ENCODE measurements around the gene ATG16L1.

Gene ATG16L1

DNA sequence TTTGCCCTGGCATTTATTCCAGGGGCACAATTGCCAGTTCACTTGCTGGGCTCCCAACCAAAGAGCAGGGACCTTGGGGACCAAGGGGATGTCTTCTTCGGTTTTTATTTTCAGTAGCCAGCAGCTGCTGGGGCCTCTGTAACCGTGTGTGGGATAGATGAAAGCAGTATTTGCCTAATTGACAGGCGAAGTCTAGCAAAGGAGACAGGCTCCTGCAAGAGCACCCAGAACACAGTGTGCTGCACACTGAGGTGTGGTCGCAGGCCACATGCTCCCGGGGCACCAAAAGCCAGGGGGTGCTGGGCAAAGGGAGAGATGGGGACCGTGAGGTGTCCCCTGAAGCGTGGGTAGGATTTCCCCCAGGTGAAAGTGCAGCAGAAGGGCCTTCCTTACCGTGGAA is 61.4 kb downstream of the ATG16L1 start:
- H3K9ac ChIP-seq (ENCODE audit: low read depth, low read length) = no peak overlapping the region
- no peaks in the 10 kb centered on the region for H3K9me3 ChIP-seq (ENCODE audit: insufficient read depth, low read length, severe bottlenecking)
- TF ChIP-seq CTCF (IDR thresholded peaks at IDR 0.05; ENCODE audit: borderline replicate concordance, extremely low read depth, low read length, poor library complexity, severe bottlenecking) (no peak), EZH2 (IDR thresholded peaks at IDR 0.05; ENCODE audit: borderline replicate concordance, low read depth, low read length, severe bottlenecking) (no peak)
- H3K4me3 ChIP-seq (ENCODE audit: low read depth in 1 of 2, low read length in 2 of 2) = no peak overlapping the region
- no peak overlapping the region for H3K4me2 ChIP-seq (ENCODE audit: insufficient read depth, low read length)
- no peak for ATAC-seq (ENCODE audit: insufficient read depth, low read depth)
- H3K4me1 ChIP-seq (ENCODE audit: insufficient read depth, low read length) = no peaks in the 10 kb centered on the region
- H4K20me1 ChIP-seq (ENCODE audit: insufficient read depth, low read length) = no peaks in the 10 kb centered on the region
- no peak overlapping the region for H2AFZ ChIP-seq (ENCODE audit: low read depth, low read length)
- no peaks in the 10 kb centered on the region for H3K79me2 ChIP-seq (ENCODE audit: insufficient read depth, low read length)
- no peaks in the 10 kb centered on the region for H3K27me3 ChIP-seq (ENCODE audit: insufficient read depth, low read length, poor library complexity)
- H3K36me3 ChIP-seq (ENCODE audit: insufficient read depth, low read length) = no peaks in the 10 kb centered on the region
- no peak for DNase-seq
- no peak overlapping the region for H3K27ac ChIP-seq (ENCODE audit: low read length)

GRCh38 chr2:233314180-233314925 is 62.9 kb downstream of the ATG16L1 start:
- H4K20me1 ChIP-seq (ENCODE audit: insufficient read depth, low read length) = no peaks in the 10 kb centered on the region
- no peak overlapping the region for H3K4me3 ChIP-seq (ENCODE audit: low read depth in 1 of 2, low read length in 2 of 2)
- H3K27me3 ChIP-seq (ENCODE audit: insufficient read depth, low read length, poor library complexity) = no peaks in the 10 kb centered on the region
- no peak overlapping the region for H3K4me2 ChIP-seq (ENCODE audit: insufficient read depth, low read length)
- no peak overlapping the region for H3K27ac ChIP-seq (ENCODE audit: low read length)
- no peaks in the 10 kb centered on the region for H3K4me1 ChIP-seq (ENCODE audit: insufficient read depth, low read length)
- no peaks in the 10 kb centered on the region for H3K36me3 ChIP-seq (ENCODE audit: insufficient read depth, low read length)
- ATAC-seq (ENCODE audit: insufficient read depth, low read depth) = no peak
- no peak overlapping the region for H2AFZ ChIP-seq (ENCODE audit: low read depth, low read length)
- TF ChIP-seq EZH2 (IDR thresholded peaks at IDR 0.05; ENCODE audit: borderline replicate concordance, low read depth, low read length, severe bottlenecking) (no peak), CTCF (IDR thresholded peaks at IDR 0.05; ENCODE audit: borderline replicate concordance, extremely low read depth, low read length, poor library complexity, severe bottlenecking) (no peak)
- no peaks in the 10 kb centered on the region for H3K9me3 ChIP-seq (ENCODE audit: insufficient read depth, low read length, severe bottlenecking)
- H3K9ac ChIP-seq (ENCODE audit: low read depth, low read length) = no peak overlapping the region
- no peak for DNase-seq
- no peaks in the 10 kb centered on the region for H3K79me2 ChIP-seq (ENCODE audit: insufficient read depth, low read length)

- ATAC-seq (ENCODE audit: insufficient read depth, low read depth) (no peak), DNase-seq (no peak)
- H3K27ac ChIP-seq (ENCODE audit: low read length) = no peak overlapping the region
- no peaks in the 10 kb centered on the region for H3K4me1 ChIP-seq (ENCODE audit: insufficient read depth, low read length)
- no peaks in the 10 kb centered on the region for H3K79me2 ChIP-seq (ENCODE audit: insufficient read depth, low read length)
- peaks cover 6% of the 10 kb centered on the region for H3K27me3 ChIP-seq (ENCODE audit: insufficient read depth, low read length, poor library complexity)
- H3K4me3 ChIP-seq (ENCODE audit: low read depth in 1 of 2, low read length in 2 of 2) = no peak overlapping the region
- TF ChIP-seq EZH2 (IDR thresholded peaks at IDR 0.05; ENCODE audit: borderline replicate concordance, low read depth, low read length, severe bottlenecking) = no peak
- TF ChIP-seq CTCF (IDR thresholded peaks at IDR 0.05; ENCODE audit: borderline replicate concordance, extremely low read depth, low read length, poor library complexity, severe bottlenecking) = no peak
- no peaks in the 10 kb centered on the region for H4K20me1 ChIP-seq (ENCODE audit: insufficient read depth, low read length)
- no peak overlapping the region for H3K4me2 ChIP-seq (ENCODE audit: insufficient read depth, low read length)
- no peak overlapping the region for H2AFZ ChIP-seq (ENCODE audit: low read depth, low read length)
- H3K9me3 ChIP-seq (ENCODE audit: insufficient read depth, low read length, severe bottlenecking) = no peaks in the 10 kb centered on the region
- H3K36me3 ChIP-seq (ENCODE audit: insufficient read depth, low read length) = no peaks in the 10 kb centered on the region
- H3K9ac ChIP-seq (ENCODE audit: low read depth, low read length) = no peak overlapping the region
These were observed 65.9 kb downstream of the ATG16L1 start for GRCh38 chr2:233317196-233317943.

Measured in DND-41 (cell line).